A673 (cell line): Measurements from ENCODE around the gene DKK2. TPM values are rescaled to one million over a fixed set of nuclear protein-coding genes. Genes with fewer than 3 reads are reported as not detected.
A peak's percentile ranks its signal among the peaks of the same experiment; 100 is the strongest.

Source experiments
- Bru-seq: library from RNA; stranded (reverse); fragments of 400-500 nt; gene quantifications from one replicate; lab custom pipeline; 2021; lab: Mats Ljungman, UMichigan
- BruChase-seq, 2 experiments: library from RNA; stranded (reverse); fragments of 400-500 nt; gene quantifications; one replicate each; lab custom pipeline; 2021; lab: Mats Ljungman, UMichigan
- BruUV-seq: library from RNA; stranded (reverse); fragments of 400-500 nt; replicated peaks from 2 replicates; lab custom pipeline; 2021; lab: Mats Ljungman, UMichigan
- CTCF ChIA-PET: fragments of 300-600 bp; sonication (Branson Sonifier 250); formaldehyde crosslinking; loops from one replicate; lab custom pipeline; 2022; ENCODE audit warnings: antibody characterized with exemption; lab: Charles Lee
- POLR2A ChIA-PET: fragments of 300-600 bp; sonication (Branson Sonifier 250); formaldehyde crosslinking; loops from one replicate; lab custom pipeline; 2022; ENCODE audit warnings: antibody characterized with exemption; ENCODE audit not compliant: low non-redundant PET; lab: Charles Lee
- DNase-seq: peaks from one replicate; pipeline ENCODE4 v3.0.0-alpha.2; 2015; ENCODE audit warnings: low spot score
- H3K27ac ChIP-seq: fragments of 200-600 bp; sonication (generic); 2 replicates; pipeline ENCODE4 v1.5.1; 2016; ENCODE audit warnings: mixed run types, low read depth, mild to moderate bottlenecking, mixed read lengths, antibody characterized with exemption, low read length; ENCODE audit not compliant: poor library complexity, severe bottlenecking
- H3K27me3 ChIP-seq: fragments of 200-600 bp; sonication (generic); replicated peaks from 2 replicates; pipeline ENCODE4 v1.6.1; 2017; ENCODE audit warnings: mixed run types, low read depth, mild to moderate bottlenecking, mixed read lengths, antibody characterized with exemption, low read length; ENCODE audit not compliant: insufficient read depth, poor library complexity
- H3K36me3 ChIP-seq: fragments of 200-600 bp; sonication (generic); 2 replicates; pipeline ENCODE4 v1.6.1; 2016; ENCODE audit warnings: mixed run types, mild to moderate bottlenecking, mixed read lengths, antibody characterized with exemption, low read length; ENCODE audit not compliant: insufficient read depth, poor library complexity, severe bottlenecking
- H3K4me1 ChIP-seq: fragments of 200-600 bp; sonication (generic); 2 replicates; pipeline ENCODE4 v1.6.1; 2017; ENCODE audit warnings: mixed run types, mild to moderate bottlenecking, mixed read lengths, antibody characterized with exemption, low read length; ENCODE audit not compliant: insufficient read depth, poor library complexity, severe bottlenecking
- H3K4me3 ChIP-seq: fragments of 200-600 bp; sonication (generic); 2 replicates; pipeline ENCODE4 v1.5.1; 2016; ENCODE audit warnings: low read depth, mixed run types, mild to moderate bottlenecking, mixed read lengths, low read length; ENCODE audit not compliant: poor library complexity, severe bottlenecking
- H3K9me3 ChIP-seq: fragments of 200-600 bp; sonication (generic); 2 replicates; pipeline ENCODE4 v1.6.1; 2016; ENCODE audit warnings: mixed run types, low read depth, mild to moderate bottlenecking, mixed read lengths, antibody characterized with exemption, low read length; ENCODE audit not compliant: poor library complexity, severe bottlenecking
- CTCF ChIP-seq: fragments of 300-800, 200-600 bp; sonication (generic); conservative IDR thresholded peaks from 2 replicates; pipeline ENCODE4 v1.5.1; 2017; ENCODE audit warnings: low read depth, mild to moderate bottlenecking, antibody characterized with exemption, low read length, moderate library complexity, mixed read lengths
- EZH2 ChIP-seq: fragments of 200-600 bp; sonication (generic); IDR thresholded peaks from 2 replicates; pipeline ENCODE4 v1.6.1; 2017; ENCODE audit warnings: borderline replicate concordance, low read depth, mild to moderate bottlenecking, mixed read lengths, antibody characterized with exemption, low read length; ENCODE audit not compliant: poor library complexity, severe bottlenecking
- intact Hi-C: fragments of 100-400 bp; cut with micrococcal nuclease; formaldehyde crosslinking; loops from one replicate; pipeline ENCODE4 v1.10.0; 2022; ENCODE audit not compliant: unreplicated experiment
- long read RNA-seq: library from polyadenylated mRNA; stranded (forward); transcript quantifications from one replicate; pipeline ENCODE4 v2.0.0, GENCODE V29; 2022
- total RNA-seq: library from RNA; stranded (reverse); gene quantifications from 2 replicates; pipeline ENCODE4 v1.2.3, GENCODE V29; 2021

Gene DKK2
- total RNA-seq (99.3 and 104 TPM in 2 replicates), Bru-seq, nascent RNA (percentile 92 among the genes with signal in this experiment), BruChase-seq, experiment 1, labeled RNA remaining after a 2-hour chase (percentile 84 among the genes with signal in this experiment), BruChase-seq, experiment 2, labeled RNA remaining after a 6-hour chase (percentile 70 among the genes with signal in this experiment)
- long read RNA-seq, transcript DKK2-201 (4 exons, 3,638 nt): major isoform, 249 of 385 reads
- long read RNA-seq, partial matches to known transcripts: 92 of 385 reads
- long read RNA-seq, other reads (novel, unspliced or antisense): 44 of 385 reads

GRCh38 chr4:107035819-107036583 lies at the start of gene DKK2:
TSS of gene DKK2 (minus strand) at chr4:107036313. CDS start at chr4:107035591, 722 bp downstream.
- intact Hi-C loops: loop anchor here (2.0 to 10.0 kb wide), 8 partner anchors 123 to 769 kb away; no protein-coding TSS in a partner anchor
- Histone ChIP-seq H3K27me3 (no peaks in the 10 kb centered on the region), H3K27ac (peak within 1 kb of the TSS; percentile 84), H3K4me1 (peaks cover 6% of the 10 kb centered on the region), H3K9me3 (no peaks in the 10 kb centered on the region), H3K36me3 (no peaks in the 10 kb centered on the region), H3K4me3 (peak within 1 kb of the TSS; percentile 82)
- DNase-seq: peak; percentile 86
- TF ChIP-seq EZH2 (no peak), CTCF (no peak)
- no TSS peak for BruUV-seq
- POLR2A ChIA-PET: interaction anchor here (0.5 to 1.0 kb wide), 9 partner anchors 10 to 707 kb away, joined by 3 to 11 read pairs (median 4); no protein-coding TSS in a partner anchor
- CTCF ChIA-PET: interaction anchor here (0.6 to 1.6 kb wide), 4 partner anchors 56 to 345 kb away, joined by 5 to 18 read pairs (median 6); no protein-coding TSS in a partner anchor

- intact Hi-C loops: no loop called here
- H3K27me3 ChIP-seq: no peaks in the 10 kb centered on the region
- DNase-seq: no peak
- H3K4me1 ChIP-seq: no peaks in the 10 kb centered on the region
- POLR2A ChIA-PET: no interaction called here
- peaks cover 3% of the 10 kb centered on the region for H3K9me3 ChIP-seq
- no TSS peak for BruUV-seq
- H3K4me3 ChIP-seq: no peak overlapping the region
- H3K27ac ChIP-seq: no peak overlapping the region
- TF ChIP-seq EZH2: no peak
- no peak for TF ChIP-seq CTCF
- CTCF ChIA-PET: no interaction called here
- H3K36me3 ChIP-seq: no peaks in the 10 kb centered on the region
Observed at GRCh38 chr4:107077192-107077591, 41.1 kb upstream of the DKK2 start.

GRCh38 chr4:107072836-107073736 lies 37.0 kb upstream of the DKK2 start:
- TF ChIP-seq EZH2 (no peak), CTCF (no peak)
- ChIA-PET CTCF (no interaction called here), POLR2A (no interaction called here)
- Histone ChIP-seq H3K27me3 (no peaks in the 10 kb centered on the region), H3K27ac (no peak overlapping the region), H3K4me1 (peaks cover 19% of the 10 kb centered on the region), H3K36me3 (no peaks in the 10 kb centered on the region), H3K4me3 (no peak overlapping the region), H3K9me3 (no peaks in the 10 kb centered on the region)
- no TSS peak for BruUV-seq
- DNase-seq: no peak
- intact Hi-C loops: no loop called here
